ENCODE data around the gene TRPM3. TPM values are rescaled to one million over a fixed set of nuclear protein-coding genes. Genes with fewer than 3 reads are reported as not detected.

The TRPM3 gene
- total RNA-seq, 4 donors from 2014 or later: 0.57 to 4.4 (median 1.4) TPM; not detected in 1

- no peak for TF ChIP-seq CTCF (IDR thresholded peaks at IDR 0.05; ENCODE audit: low read depth)
Measured at GRCh38 chr9:71005456-71005855, 116.0 kb downstream of the TRPM3 start.

GRCh38 chr9:71004196-71004595, 117.2 kb downstream of the TRPM3 start:
- no peak for TF ChIP-seq CTCF (IDR thresholded peaks at IDR 0.05; ENCODE audit: low read depth)

- no peak for TF ChIP-seq CTCF (IDR thresholded peaks at IDR 0.05; ENCODE audit: low read depth)
Measured at GRCh38 chr9:71003346-71003745, 118.1 kb downstream of the TRPM3 start.

GRCh38 chr9:71001780-71002386, 119.5 kb downstream of the TRPM3 start:
- no peak for TF ChIP-seq CTCF (IDR thresholded peaks at IDR 0.05; ENCODE audit: low read depth)

- no peak for TF ChIP-seq CTCF (IDR thresholded peaks at IDR 0.05; ENCODE audit: low read depth)
Measured at GRCh38 chr9:70998962-70999361, 122.5 kb downstream of the TRPM3 start.

GRCh38 chr9:70995511-70995910, 125.9 kb downstream of the TRPM3 start:
- TF ChIP-seq CTCF (IDR thresholded peaks at IDR 0.05; ENCODE audit: low read depth): no peak

- TF ChIP-seq CTCF (IDR thresholded peaks at IDR 0.05; ENCODE audit: low read depth): no peak
Measured at GRCh38 chr9:70994582-70994981, 126.8 kb downstream of the TRPM3 start.

All from subcutaneous adipose tissue (tissue), 4 donors.